Colonic mucosa (tissue), 4 donors: ENCODE measurements around the gene DPYSL3. TPM values are rescaled to one million over a fixed set of nuclear protein-coding genes. Genes with fewer than 3 reads are reported as not detected.

ENCODE experiments used
- DNase-seq: peaks from one replicate; pipeline ENCODE4 v3.0.0-alpha.2; 2020
- H3K27ac ChIP-seq: fragments of 200-600 bp; one replicate; pipeline ENCODE4 v1.8.0; 2021
- H3K27me3 ChIP-seq: fragments of 200-600 bp; one replicate; pipeline ENCODE4 v1.8.0; 2021
- H3K36me3 ChIP-seq: fragments of 200-600 bp; one replicate; pipeline ENCODE4 v1.8.0; 2021
- H3K4me1 ChIP-seq: fragments of 200-600 bp; one replicate; pipeline ENCODE4 v1.8.0; 2021; ENCODE audit warnings: mild to moderate bottlenecking
- H3K4me3 ChIP-seq: fragments of 200-600 bp; one replicate; pipeline ENCODE4 v1.8.0; 2021
- H3K9ac ChIP-seq, 2 donors: one replicate each; pipeline ENCODE4 v1.7.0; 2013; ENCODE audit warnings: control low read depth in 2 of 2, low read depth in 2 of 2, low read length in 2 of 2
- H3K9me3 ChIP-seq: fragments of 200-600 bp; one replicate; pipeline ENCODE4 v1.8.0; 2021
- CTCF ChIP-seq: fragments of 200-600 bp; IDR thresholded peaks from one replicate; pipeline ENCODE4 v1.8.0; 2022; ENCODE audit warnings: antibody characterized with exemption, mild to moderate bottlenecking
- intact Hi-C: fragments of 100-400 bp; cut with DNase I; formaldehyde crosslinking; loops from one replicate; pipeline ENCODE4 v1.14.1; 2022
- total RNA-seq, 2 donors: library from RNA; stranded (reverse); fragmentation: NEBNext Ultra II Directional in 1 of 2; extraction: Animal tissue kit (Norgen Biotek cat#: 25700) in 1 of 2; gene quantifications; one replicate each; pipeline ENCODE4 v1.2.1, GENCODE V29; 2021
- donor health status: healthy.
- donor health status: DM: no; HTN: no; CAD: no.
- donor health status: DM: no; HTN: no; CAD: no.

Gene DPYSL3
- total RNA-seq, 2 donors from 2014 or later = 8.8 to 32.2 TPM

GRCh38 chr5:147382776-147383175 is 127.1 kb downstream of the DPYSL3 start:
- H3K9me3 ChIP-seq = no peaks in the 10 kb centered on the region
- H3K27ac ChIP-seq = no peak overlapping the region
- H3K9ac ChIP-seq = no peak overlapping the region
- TF ChIP-seq CTCF = no peak
- no peaks in the 10 kb centered on the region for H3K27me3 ChIP-seq
- no peak overlapping the region for H3K4me3 ChIP-seq
- DNase-seq = no peak
- H3K36me3 ChIP-seq = no peaks in the 10 kb centered on the region
- no peaks in the 10 kb centered on the region for H3K4me1 ChIP-seq
- intact Hi-C loops = no loop called here

- TF ChIP-seq CTCF = no peak
- intact Hi-C loops = no loop called here
- no peaks in the 10 kb centered on the region for H3K9me3 ChIP-seq
- no peak overlapping the region for H3K4me3 ChIP-seq
- H3K27me3 ChIP-seq = no peaks in the 10 kb centered on the region
- H3K36me3 ChIP-seq = no peaks in the 10 kb centered on the region
- no peak for DNase-seq
- H3K4me1 ChIP-seq = no peaks in the 10 kb centered on the region
- H3K9ac ChIP-seq = no peak overlapping the region
- no peak overlapping the region for H3K27ac ChIP-seq
Measured at GRCh38 chr5:147381555-147381954, 128.3 kb downstream of the DPYSL3 start.

- no peaks in the 10 kb centered on the region for H3K9me3 ChIP-seq
Measured at GRCh38 chr5:147377682-147378081, 132.2 kb downstream of the DPYSL3 start.

GRCh38 chr5:147375151-147375550 is 134.7 kb downstream of the DPYSL3 start:
- intact Hi-C loops = no loop called here
- no peaks in the 10 kb centered on the region for H3K27me3 ChIP-seq
- no peak overlapping the region for H3K9ac ChIP-seq
- no peaks in the 10 kb centered on the region for H3K9me3 ChIP-seq
- H3K4me1 ChIP-seq = no peaks in the 10 kb centered on the region
- no peak overlapping the region for H3K27ac ChIP-seq
- no peak for TF ChIP-seq CTCF
- DNase-seq = no peak
- no peaks in the 10 kb centered on the region for H3K36me3 ChIP-seq
- no peak overlapping the region for H3K4me3 ChIP-seq

More at GRCh38 chr5:147377682-147378081, 132.2 kb downstream of the DPYSL3 start:
- H3K4me1 ChIP-seq = no peaks in the 10 kb centered on the region
- H3K9ac ChIP-seq = no peak overlapping the region
- no peaks in the 10 kb centered on the region for H3K27me3 ChIP-seq
- H3K27ac ChIP-seq = no peak overlapping the region
- H3K36me3 ChIP-seq = no peaks in the 10 kb centered on the region
- TF ChIP-seq CTCF = no peak
- no peak overlapping the region for H3K4me3 ChIP-seq
- DNase-seq = no peak
- intact Hi-C loops = no loop called here

- Histone ChIP-seq H3K27me3 (no peaks in the 10 kb centered on the region), H3K4me3 (no peak overlapping the region), H3K36me3 (no peaks in the 10 kb centered on the region), H3K9ac (no peak overlapping the region), H3K9me3 (no peaks in the 10 kb centered on the region), H3K4me1 (no peaks in the 10 kb centered on the region), H3K27ac (no peak overlapping the region)
- DNase-seq = no peak
- no peak for TF ChIP-seq CTCF
- intact Hi-C loops = loop anchor here (5.0 kb wide), 1 partner anchor 151 kb away; no protein-coding TSS in a partner anchor
Measured at GRCh38 chr5:147373328-147373727, 136.5 kb downstream of the DPYSL3 start.
